PC-9 (cell line): Measurements from ENCODE around the gene PDE8A.

ENCODE experiments used
- CTCF ChIP-seq: fragments of 200-600 bp; sonication (generic); conservative IDR thresholded peaks from 2 replicates; pipeline ENCODE4 v1.6.1; 2017; ENCODE audit warnings: mixed run types, antibody characterized with exemption, mild to moderate bottlenecking, moderate library complexity
- EZH2 ChIP-seq: fragments of 200-600 bp; sonication (generic); IDR thresholded peaks from 2 replicates; pipeline ENCODE4 v1.8.0; 2017; ENCODE audit warnings: antibody characterized with exemption, low read depth

GRCh38 chr15:85019815-85020590 is 38.3 kb downstream of the PDE8A start:
- TF ChIP-seq CTCF: no peak
- TF ChIP-seq EZH2: no peak
